Measurements from ENCODE around the gene PDCL3. TPM values are rescaled to one million over a fixed set of nuclear protein-coding genes. Genes with fewer than 3 reads are reported as not detected.

PDCL3 gene
- total RNA-seq, 1 donor = 25.5 TPM

GRCh38 chr2:100614455-100615000 lies 51.7 kb downstream of the PDCL3 start:
- no peak overlapping the region for H3K4me3 ChIP-seq (ENCODE audit: low read depth, low read length)
- no peak for DNase-seq (ENCODE audit: low read depth)
- TF ChIP-seq CTCF (IDR thresholded peaks at IDR 0.05; ENCODE audit: insufficient read depth, low read depth, low read length) = no peak

GRCh38 chr2:100615471-100615870 lies 52.7 kb downstream of the PDCL3 start:
- no peak for TF ChIP-seq CTCF (IDR thresholded peaks at IDR 0.05; ENCODE audit: insufficient read depth, low read depth, low read length)
- no peak overlapping the region for H3K4me3 ChIP-seq (ENCODE audit: low read depth, low read length)
- DNase-seq (ENCODE audit: low read depth) = no peak

GRCh38 chr2:100615886-100616285 lies 53.1 kb downstream of the PDCL3 start:
- TF ChIP-seq CTCF (IDR thresholded peaks at IDR 0.05; ENCODE audit: insufficient read depth, low read depth, low read length) = no peak
- no peak overlapping the region for H3K4me3 ChIP-seq (ENCODE audit: low read depth, low read length)
- no peak for DNase-seq (ENCODE audit: low read depth)

- no peak for TF ChIP-seq CTCF (IDR thresholded peaks at IDR 0.05; ENCODE audit: insufficient read depth, low read depth, low read length)
- no peak overlapping the region for H3K4me3 ChIP-seq (ENCODE audit: low read depth, low read length)
- no peak for DNase-seq (ENCODE audit: low read depth)
Measured at GRCh38 chr2:100616841-100617390, 54.1 kb downstream of the PDCL3 start.

- no peak overlapping the region for H3K4me3 ChIP-seq (ENCODE audit: low read depth, low read length)
- no peak for TF ChIP-seq CTCF (IDR thresholded peaks at IDR 0.05; ENCODE audit: insufficient read depth, low read depth, low read length)
- no peak for DNase-seq (ENCODE audit: low read depth)
Measured at GRCh38 chr2:100619951-100620350, 57.2 kb downstream of the PDCL3 start.

- DNase-seq (ENCODE audit: low read depth) = no peak
- no peak for TF ChIP-seq CTCF (IDR thresholded peaks at IDR 0.05; ENCODE audit: insufficient read depth, low read depth, low read length)
- H3K4me3 ChIP-seq (ENCODE audit: low read depth, low read length) = no peak overlapping the region
Measured at GRCh38 chr2:100620481-100620880, 57.7 kb downstream of the PDCL3 start.
